Activated CD4-positive, alpha-beta T cell treated with anti-CD3 and anti-CD28 coated beads for 36 hours (primary cell): ENCODE data around the gene SBF2. TPM values are rescaled to one million over a fixed set of nuclear protein-coding genes. Genes with fewer than 3 reads are reported as not detected.
A peak's percentile ranks its signal among the peaks of the same experiment; 100 is the strongest.

Experiments used
- ATAC-seq: fragments of 200-7000 bp; cut with Tn5 transposase; one replicate; pipeline ENCODE4 v1.10.0; 2021; ENCODE audit warnings: mild to moderate bottlenecking, moderate library complexity
- CTCF ChIA-PET: fragments of 350-600 bp; sonication (Branson Sonifier 250); formaldehyde crosslinking; loops from one replicate; lab custom pipeline; 2021; ENCODE audit warnings: antibody characterized with exemption; lab: Charles Lee
- POLR2A ChIA-PET: fragments of 350-600 bp; sonication (Branson Sonifier 250); formaldehyde crosslinking; loops from one replicate; lab custom pipeline; 2021; ENCODE audit warnings: antibody characterized with exemption, inconsistent platforms; lab: Charles Lee
- DNase-seq: peaks from one replicate; pipeline ENCODE4 v3.0.0-alpha.2; 2020
- H3K27ac Mint-ChIP-seq: one replicate; pipeline ENCODE4 v1.8.0; 2021; ENCODE audit warnings: mixed read lengths
- H3K27me3 Mint-ChIP-seq: one replicate; pipeline ENCODE4 v1.8.0; 2021; ENCODE audit warnings: mixed read lengths
- H3K36me3 Mint-ChIP-seq: one replicate; pipeline ENCODE4 v1.8.0; 2021; ENCODE audit warnings: low read depth, mixed read lengths
- H3K4me1 Mint-ChIP-seq: one replicate; pipeline ENCODE4 v1.8.0; 2021; ENCODE audit warnings: mixed read lengths
- H3K4me3 Mint-ChIP-seq: one replicate; pipeline ENCODE4 v1.8.0; 2021; ENCODE audit warnings: mild to moderate bottlenecking, moderate library complexity, mixed read lengths
- H3K9me3 Mint-ChIP-seq: one replicate; pipeline ENCODE4 v1.8.0; 2021; ENCODE audit warnings: low read depth, mixed read lengths
- intact Hi-C, 2 experiments: fragments of 100-400 bp; cut with DNase I in 1 of 2; cut with micrococcal nuclease in 1 of 2; formaldehyde crosslinking; loops; one replicate each; pipeline versions ENCODE4 v1.14.2 to v1.15.1; 2022 to 2024; cut with DNase I, micrococcal nuclease
- total RNA-seq, 2 experiments: library from RNA; stranded (reverse); gene quantifications; one replicate each; pipeline ENCODE4 v1.2.3, GENCODE V29; 2021

The SBF2 gene
- total RNA-seq, 2 experiments from 2014 or later, result 7.1 to 8.1 TPM

- peaks cover 7% of the 10 kb centered on the region for H3K36me3 Mint-ChIP-seq
- no peak overlapping the region for H3K4me3 Mint-ChIP-seq
- H3K9me3 Mint-ChIP-seq, result peaks cover 47% of the 10 kb centered on the region
- CTCF ChIA-PET, result no interaction called here
- intact Hi-C loops, result loop anchor here in 1 of 2 experiments (10.0 kb wide), 1 partner anchor 215 kb away; no protein-coding TSS in a partner anchor
- DNase-seq (no peak), ATAC-seq (no peak)
- POLR2A ChIA-PET, result no interaction called here
- no peaks in the 10 kb centered on the region for H3K4me1 Mint-ChIP-seq
- no peak overlapping the region for H3K27ac Mint-ChIP-seq
- H3K27me3 Mint-ChIP-seq, result no peaks in the 10 kb centered on the region
These were observed 213.9 kb downstream of the SBF2 start for GRCh38 chr11:10080138-10080537.

GRCh38 chr11:10076458-10077141 is 217.4 kb downstream of the SBF2 start:
- no peaks in the 10 kb centered on the region for H3K4me1 Mint-ChIP-seq
- no peak overlapping the region for H3K27ac Mint-ChIP-seq
- H3K27me3 Mint-ChIP-seq, result no peaks in the 10 kb centered on the region
- H3K9me3 Mint-ChIP-seq, result peaks cover 26% of the 10 kb centered on the region
- no peak overlapping the region for H3K4me3 Mint-ChIP-seq
- ATAC-seq, result peak; percentile 51
- H3K36me3 Mint-ChIP-seq, result peaks cover 7% of the 10 kb centered on the region
- intact Hi-C loops, result loop anchor here in 1 of 2 experiments (1.0 kb wide), 1 partner anchor 318 kb away; no protein-coding TSS in a partner anchor
- peak; percentile 58 for DNase-seq
- CTCF ChIA-PET, result interaction anchor here (0.7 to 2.6 kb wide), 15 partner anchors 11 to 266 kb away, joined by 3 to 12 read pairs (median 3); no protein-coding TSS in a partner anchor
- POLR2A ChIA-PET, result no interaction called here

GRCh38 chr11:10075141-10075540 is 218.9 kb downstream of the SBF2 start:
- ChIA-PET CTCF (interaction anchor here (0.6 to 2.6 kb wide), 3 partner anchors 12 to 936 kb away, joined by 3 to 6 read pairs (median 3); no protein-coding TSS in a partner anchor), POLR2A (no interaction called here)
- Mint-ChIP-seq H3K36me3 (peaks cover 10% of the 10 kb centered on the region), H3K4me3 (no peak overlapping the region), H3K27me3 (no peaks in the 10 kb centered on the region), H3K9me3 (peaks cover 20% of the 10 kb centered on the region), H3K4me1 (no peaks in the 10 kb centered on the region), H3K27ac (no peak overlapping the region)
- intact Hi-C loops, result no loop called here
- DNase-seq (no peak), ATAC-seq (peak; percentile 36)

GRCh38 chr11:10072841-10073240 is 221.2 kb downstream of the SBF2 start:
- H3K36me3 Mint-ChIP-seq, result peaks cover 3% of the 10 kb centered on the region
- ChIA-PET CTCF (no interaction called here), POLR2A (no interaction called here)
- H3K27me3 Mint-ChIP-seq, result no peaks in the 10 kb centered on the region
- no peak for DNase-seq
- H3K4me1 Mint-ChIP-seq, result no peaks in the 10 kb centered on the region
- no peak overlapping the region for H3K27ac Mint-ChIP-seq
- peaks cover 4% of the 10 kb centered on the region for H3K9me3 Mint-ChIP-seq
- ATAC-seq, result no peak
- no peak overlapping the region for H3K4me3 Mint-ChIP-seq
- intact Hi-C loops, result no loop called here

GRCh38 chr11:10072142-10072541 is 221.9 kb downstream of the SBF2 start:
- H3K36me3 Mint-ChIP-seq, result peaks cover 2% of the 10 kb centered on the region
- H3K4me3 Mint-ChIP-seq, result no peak overlapping the region
- no peaks in the 10 kb centered on the region for H3K27me3 Mint-ChIP-seq
- DNase-seq (no peak), ATAC-seq (no peak)
- intact Hi-C loops, result no loop called here
- H3K27ac Mint-ChIP-seq, result no peak overlapping the region
- H3K4me1 Mint-ChIP-seq, result no peaks in the 10 kb centered on the region
- H3K9me3 Mint-ChIP-seq, result peaks cover 4% of the 10 kb centered on the region
- ChIA-PET CTCF (no interaction called here), POLR2A (no interaction called here)

- CTCF ChIA-PET, result no interaction called here
- H3K36me3 Mint-ChIP-seq, result peaks cover 2% of the 10 kb centered on the region
These were observed 226.3 kb downstream of the SBF2 start for GRCh38 chr11:10067629-10068300.

GRCh38 chr11:10066441-10066840 is 227.6 kb downstream of the SBF2 start:
- H3K36me3 Mint-ChIP-seq, result peaks cover 9% of the 10 kb centered on the region
- no peak for ATAC-seq
- CTCF ChIA-PET, result no interaction called here

More at GRCh38 chr11:10067629-10068300, 226.3 kb downstream of the SBF2 start:
- POLR2A ChIA-PET, result no interaction called here
- Mint-ChIP-seq H3K27me3 (no peaks in the 10 kb centered on the region), H3K27ac (no peak overlapping the region), H3K9me3 (peaks cover 9% of the 10 kb centered on the region), H3K4me3 (no peak overlapping the region), H3K4me1 (no peaks in the 10 kb centered on the region)
- DNase-seq (no peak), ATAC-seq (no peak)
- intact Hi-C loops, result no loop called here

GRCh38 chr11:10064828-10065227 is 229.2 kb downstream of the SBF2 start:
- POLR2A ChIA-PET, result no interaction called here
- intact Hi-C loops, result no loop called here
- Mint-ChIP-seq H3K4me3 (no peak overlapping the region), H3K4me1 (no peaks in the 10 kb centered on the region), H3K9me3 (peaks cover 28% of the 10 kb centered on the region), H3K36me3 (peaks cover 12% of the 10 kb centered on the region), H3K27me3 (no peaks in the 10 kb centered on the region), H3K27ac (no peak overlapping the region)
- CTCF ChIA-PET, result interaction anchor here (1.4 kb wide), 1 partner anchor 12 kb away, joined by 3 read pairs; no protein-coding TSS in a partner anchor
- DNase-seq (no peak), ATAC-seq (no peak)

More at GRCh38 chr11:10066441-10066840, 227.6 kb downstream of the SBF2 start:
- Mint-ChIP-seq H3K4me1 (no peaks in the 10 kb centered on the region), H3K27ac (no peak overlapping the region), H3K4me3 (no peak overlapping the region), H3K27me3 (no peaks in the 10 kb centered on the region), H3K9me3 (peaks cover 22% of the 10 kb centered on the region)
- no peak for DNase-seq
- POLR2A ChIA-PET, result no interaction called here
- intact Hi-C loops, result no loop called here

GRCh38 chr11:10058356-10058755 is 235.7 kb downstream of the SBF2 start:
- intact Hi-C loops, result no loop called here
- H3K9me3 Mint-ChIP-seq, result peaks cover 46% of the 10 kb centered on the region
- H3K36me3 Mint-ChIP-seq, result peaks cover 12% of the 10 kb centered on the region
- H3K4me3 Mint-ChIP-seq, result no peak overlapping the region
- H3K4me1 Mint-ChIP-seq, result no peaks in the 10 kb centered on the region
- ATAC-seq (no peak), DNase-seq (no peak)
- no peak overlapping the region for H3K27ac Mint-ChIP-seq
- ChIA-PET CTCF (no interaction called here), POLR2A (no interaction called here)
- no peaks in the 10 kb centered on the region for H3K27me3 Mint-ChIP-seq

GRCh38 chr11:10051868-10052586 is 242.0 kb downstream of the SBF2 start:
- ChIA-PET POLR2A (no interaction called here), CTCF (no interaction called here)
- Mint-ChIP-seq H3K27ac (no peak overlapping the region), H3K4me3 (no peak overlapping the region), H3K4me1 (no peaks in the 10 kb centered on the region), H3K9me3 (peaks cover 3% of the 10 kb centered on the region), H3K27me3 (no peaks in the 10 kb centered on the region), H3K36me3 (no peaks in the 10 kb centered on the region)
- DNase-seq (no peak), ATAC-seq (no peak)
- intact Hi-C loops, result no loop called here

- ChIA-PET POLR2A (no interaction called here), CTCF (no interaction called here)
- H3K27me3 Mint-ChIP-seq, result no peaks in the 10 kb centered on the region
- ATAC-seq (no peak), DNase-seq (no peak)
- H3K9me3 Mint-ChIP-seq, result peaks cover 5% of the 10 kb centered on the region
- no peak overlapping the region for H3K4me3 Mint-ChIP-seq
- no peak overlapping the region for H3K27ac Mint-ChIP-seq
- H3K36me3 Mint-ChIP-seq, result no peaks in the 10 kb centered on the region
- intact Hi-C loops, result no loop called here
- no peaks in the 10 kb centered on the region for H3K4me1 Mint-ChIP-seq
These were observed 243.5 kb downstream of the SBF2 start for GRCh38 chr11:10050561-10050960.
